HepG2 (cell line): Measurements from ENCODE around the gene TCEANC2. TPM values are rescaled to one million over a fixed set of nuclear protein-coding genes. Genes with fewer than 3 reads are reported as not detected.

Experiments used
- ATAC-seq: fragments of 200-7000 bp; cut with Tn5 transposase; 3 replicates; pipeline ENCODE4 v1.9.1; 2020; ENCODE audit warnings: mild to moderate bottlenecking, moderate library complexity
- BruUV-seq: library from RNA; stranded (reverse); fragments of 400-500 nt; replicated peaks from 2 replicates; lab custom pipeline; 2021; lab: Mats Ljungman, UMichigan
- CTCF ChIA-PET: fragments of 300-600 bp; formaldehyde crosslinking; extraction: SDS; loops from one replicate; lab custom pipeline; 2021; ENCODE audit warnings: low total read pairs, inconsistent platforms, low intra/inter-chr PET ratio; lab: Yijun Ruan, JAX
- POLR2A ChIA-PET: fragments of 350-600 bp; sonication (Branson Sonifier 250); formaldehyde crosslinking; loops from one replicate; lab custom pipeline; 2020; ENCODE audit warnings: antibody characterized with exemption, inconsistent platforms; lab: Yijun Ruan, JAX
- DNase-seq: peaks from one replicate; pipeline ENCODE4 v3.0.0-alpha.2; 2015; ENCODE audit warnings: low spot score
- FAIRE-seq: peaks from 3 replicates; lab custom pipeline; 2011; peaks lifted over from hg19 to GRCh38; lab: Jason Lieb, UNC
- H2AFZ ChIP-seq: one replicate; pipeline ENCODE4 v1.6.1; 2011; ENCODE audit warnings: low read length, inconsistent platforms
- H3K27ac ChIP-seq: fragments of 300-600 bp; 3 replicates; pipeline ENCODE4 v1.8.0; 2011; ENCODE audit warnings: mixed run types, mild to moderate bottlenecking, mixed read lengths, low read length, inconsistent platforms; ENCODE audit not compliant: insufficient read depth; ENCODE audit errors: extremely low read length
- H3K27me3 ChIP-seq, 2 experiments: fragments of 200-600 bp in 1 of 2; 2 replicates in 1 of 2; 3 replicates in 1 of 2; pipeline versions ENCODE4 v1.6.0 to v1.8.0; 2011; ENCODE audit warnings: low read length in 2 of 2, mild to moderate bottlenecking in 2 of 2, moderate library complexity in 2 of 2, inconsistent platforms in 1 of 2; ENCODE audit not compliant: insufficient read depth in 2 of 2, control insufficient read depth in 1 of 2
- H3K36me3 ChIP-seq, 2 experiments: fragments of 200-600 bp in 1 of 2; replicated peaks in 1 of 2; 2 replicates in 1 of 2; 3 replicates in 1 of 2; pipeline versions ENCODE4 v1.5.1 to v1.8.0; 2011; ENCODE audit warnings: low read length in 2 of 2, inconsistent platforms in 1 of 2; ENCODE audit not compliant: insufficient read depth in 2 of 2, control insufficient read depth in 1 of 2
- H3K4me1 ChIP-seq: 2 replicates; pipeline ENCODE4 v1.5.1; 2012; ENCODE audit warnings: low read length, inconsistent platforms; ENCODE audit not compliant: insufficient read depth
- H3K4me2 ChIP-seq: 2 replicates; pipeline ENCODE4 v1.6.0; 2011; ENCODE audit warnings: low read depth, low read length, inconsistent platforms
- H3K4me3 ChIP-seq, 3 experiments: fragments of 200-600 bp in 1 of 3; sonication (generic), shearing (Covaris generic) in 1 of 3; replicated peaks in 1 of 3; 2 replicates each; pipeline ENCODE4 v1.5.1; 2011 to 2016; ENCODE audit warnings: low read length in 3 of 3, inconsistent platforms in 2 of 3, low read depth in 2 of 3, mild to moderate bottlenecking in 2 of 3, control low read depth in 1 of 3, mixed read lengths in 1 of 3; ENCODE audit not compliant: insufficient read depth in 1 of 3
- H3K79me2 ChIP-seq: one replicate; pipeline ENCODE4 v1.6.1; 2011; ENCODE audit warnings: low read length, inconsistent platforms; ENCODE audit not compliant: insufficient read depth
- H3K9ac ChIP-seq: 2 replicates; pipeline ENCODE4 v1.6.0; 2011; ENCODE audit warnings: mild to moderate bottlenecking, low read depth, low read length, inconsistent platforms; ENCODE audit not compliant: insufficient read depth
- H3K9me3 ChIP-seq: 2 replicates; pipeline ENCODE4 v1.5.1; 2012; ENCODE audit warnings: mild to moderate bottlenecking, low read length
- H4K20me1 ChIP-seq: 2 replicates; pipeline ENCODE4 v1.6.0; 2011; ENCODE audit warnings: inconsistent platforms, mild to moderate bottlenecking, low read length, moderate library complexity; ENCODE audit not compliant: insufficient read depth
- GPN1 ChIP-seq: sonication (generic); formaldehyde crosslinking; IDR thresholded peaks from 2 replicates; pipeline ENCODE4 v1.5.1; 2020; ENCODE audit warnings: missing genetic modification reagents, borderline replicate concordance
- ISX ChIP-seq: sonication (generic); formaldehyde crosslinking; conservative IDR thresholded peaks from 2 replicates; pipeline ENCODE4 v1.5.0; 2020; ENCODE audit warnings: missing genetic modification reagents
- MAF1 ChIP-seq: sonication (generic); formaldehyde crosslinking; IDR thresholded peaks from 2 replicates; pipeline ENCODE4 v1.5.0; 2020; ENCODE audit warnings: missing genetic modification reagents, borderline replicate concordance
- SIX1 ChIP-seq: sonication (generic); formaldehyde crosslinking; IDR thresholded peaks from 2 replicates; pipeline ENCODE4 v1.4.0; 2020; ENCODE audit warnings: missing genetic modification reagents, borderline replicate concordance
- SNRNP70 ChIP-seq: fragments of 200-400 bp; formaldehyde crosslinking; IDR thresholded peaks from 2 replicates; pipeline ENCODE4 v1.6.1; 2017; ENCODE audit warnings: mild to moderate bottlenecking, low read depth, low read length, moderate library complexity
- U2AF2 ChIP-seq: fragments of 200-400 bp; formaldehyde crosslinking; IDR thresholded peaks from 2 replicates; pipeline ENCODE4 v1.6.1; 2017; ENCODE audit warnings: low read depth, mild to moderate bottlenecking, low read length
- ZBTB21 ChIP-seq: sonication (generic); formaldehyde crosslinking; IDR thresholded peaks from 2 replicates; pipeline ENCODE4 v1.4.0; 2020; ENCODE audit warnings: missing genetic modification reagents
- ZFP36L2 ChIP-seq: sonication (generic); formaldehyde crosslinking; IDR thresholded peaks from 2 replicates; pipeline ENCODE4 v1.4.0; 2020; ENCODE audit warnings: missing genetic modification reagents
- ZNF674 ChIP-seq: sonication (generic); formaldehyde crosslinking; IDR thresholded peaks from 2 replicates; pipeline ENCODE4 v1.5.0; 2020; ENCODE audit warnings: low read depth, mild to moderate bottlenecking, missing genetic modification reagents
- ZNF720 ChIP-seq: sonication (generic); formaldehyde crosslinking; IDR thresholded peaks from 2 replicates; pipeline ENCODE4 v1.4.0; 2020; ENCODE audit warnings: missing genetic modification reagents
- in situ Hi-C: cut with HindIII; loops from 2 replicates; pipeline ENCODE4 v1.10.0; 2017; ENCODE audit warnings: low pct_unique_long_range_greater_than_20kb; ENCODE audit not compliant: extremely low pct_ligation_motif_present
- intact Hi-C: fragments of 100-400 bp; cut with micrococcal nuclease; formaldehyde crosslinking; loops from one replicate; pipeline ENCODE4 v1.10.0; 2022; ENCODE audit not compliant: unreplicated experiment
- polyA plus RNA-seq, 8 experiments: library from polyadenylated mRNA; depleted of rRNA in 3 of 8; stranded (reverse) in 7 of 8; unstranded in 1 of 8; fragments of >200 nt; fragmentation: Illumina TruSeq in 4 of 8; extraction: Trizol in 4 of 8; gene quantifications; 2 replicates each; pipeline versions ENCODE4 v1.2.1 to v1.2.3, GENCODE V29; 2011 to 2016; ENCODE audit warnings: low read depth in 4 of 8, missing spikeins in 1 of 8, mixed read lengths in 1 of 8; ENCODE audit not compliant: insufficient read depth in 1 of 8
- total RNA-seq, 5 experiments: library from RNA; depleted of rRNA; stranded (reverse); fragments of >200 nt; fragmentation: Illumina TruSeq; extraction: Trizol; gene quantifications; 2 replicates each; pipeline ENCODE4 v1.2.3, GENCODE V29; 2016; ENCODE audit warnings: low read depth in 1 of 5
- TF ChIP-seq, protein P1 (sequence below): IDR thresholded peaks from 2 replicates; pipeline ENCODE4 v1.6.1; 2016; ENCODE audit warnings: missing compliant biosample characterization, missing genetic modification reagents, borderline replicate concordance
- TF ChIP-seq, protein P2 (sequence below): sonication (generic); formaldehyde crosslinking; IDR thresholded peaks from 2 replicates; pipeline ENCODE4 v1.4.0; 2020; ENCODE audit warnings: missing genetic modification reagents, borderline replicate concordance
- TF ChIP-seq, protein P3 (sequence below): IDR thresholded peaks from 2 replicates; pipeline ENCODE4 v1.4.0; 2020; ENCODE audit warnings: mild to moderate bottlenecking, missing genetic modification reagents

The TCEANC2 gene
- total and polyA plus RNA-seq, 2 of the 13 experiments (the other 11 are each of a cell fraction or from before 2014, with no cell fraction given): 3.8 to 5.0 TPM

DNA sequence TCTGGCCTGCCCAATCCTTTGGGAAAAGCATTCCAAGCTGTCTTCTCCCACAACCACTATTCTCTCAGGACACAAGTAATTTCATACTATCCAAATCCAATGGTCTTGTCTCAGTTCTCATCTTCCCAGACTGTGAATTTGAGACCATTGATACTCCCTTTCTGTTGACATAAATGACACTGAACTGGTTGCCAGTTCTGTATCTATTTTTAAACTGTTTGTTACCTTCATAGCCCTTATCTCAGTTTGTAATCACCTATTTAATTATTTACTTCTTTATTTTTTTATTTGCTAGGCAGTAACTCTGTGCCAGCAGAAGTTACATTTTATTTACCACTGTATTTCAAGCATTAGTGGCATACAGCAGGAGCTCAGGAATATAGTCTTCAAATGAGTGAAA lies 24.0 kb downstream of the TCEANC2 start:
- TF ChIP-seq ISX (CRISPR knock-in tag) (no peak), GPN1 (no peak), SIX1 (CRISPR knock-in tag) (no peak), SNRNP70 (no peak), ZNF720 (CRISPR knock-in tag) (no peak), MAF1 (CRISPR knock-in tag) (no peak), ZBTB21 (CRISPR knock-in tag) (no peak), U2AF2 (no peak), ZNF674 (CRISPR knock-in tag) (no peak), ZFP36L2 (CRISPR knock-in tag) (no peak)
- TF ChIP-seq, protein P1, sequence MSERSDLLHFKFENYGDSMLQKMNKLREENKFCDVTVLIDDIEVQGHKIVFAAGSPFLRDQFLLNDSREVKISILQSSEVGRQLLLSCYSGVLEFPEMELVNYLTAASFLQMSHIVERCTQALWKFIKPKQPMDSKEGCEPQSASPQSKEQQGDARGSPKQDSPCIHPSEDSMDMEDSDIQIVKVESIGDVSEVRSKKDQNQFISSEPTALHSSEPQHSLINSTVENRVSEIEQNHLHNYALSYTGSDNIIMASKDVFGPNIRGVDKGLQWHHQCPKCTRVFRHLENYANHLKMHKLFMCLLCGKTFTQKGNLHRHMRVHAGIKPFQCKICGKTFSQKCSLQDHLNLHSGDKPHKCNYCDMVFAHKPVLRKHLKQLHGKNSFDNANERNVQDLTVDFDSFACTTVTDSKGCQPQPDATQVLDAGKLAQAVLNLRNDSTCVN (CRISPR knock-in tag): no peak
- TF ChIP-seq, protein P2, sequence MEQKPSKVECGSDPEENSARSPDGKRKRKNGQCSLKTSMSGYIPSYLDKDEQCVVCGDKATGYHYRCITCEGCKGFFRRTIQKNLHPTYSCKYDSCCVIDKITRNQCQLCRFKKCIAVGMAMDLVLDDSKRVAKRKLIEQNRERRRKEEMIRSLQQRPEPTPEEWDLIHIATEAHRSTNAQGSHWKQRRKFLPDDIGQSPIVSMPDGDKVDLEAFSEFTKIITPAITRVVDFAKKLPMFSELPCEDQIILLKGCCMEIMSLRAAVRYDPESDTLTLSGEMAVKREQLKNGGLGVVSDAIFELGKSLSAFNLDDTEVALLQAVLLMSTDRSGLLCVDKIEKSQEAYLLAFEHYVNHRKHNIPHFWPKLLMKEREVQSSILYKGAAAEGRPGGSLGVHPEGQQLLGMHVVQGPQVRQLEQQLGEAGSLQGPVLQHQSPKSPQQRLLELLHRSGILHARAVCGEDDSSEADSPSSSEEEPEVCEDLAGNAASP (CRISPR knock-in tag): no peak
- TF ChIP-seq, protein P3, sequence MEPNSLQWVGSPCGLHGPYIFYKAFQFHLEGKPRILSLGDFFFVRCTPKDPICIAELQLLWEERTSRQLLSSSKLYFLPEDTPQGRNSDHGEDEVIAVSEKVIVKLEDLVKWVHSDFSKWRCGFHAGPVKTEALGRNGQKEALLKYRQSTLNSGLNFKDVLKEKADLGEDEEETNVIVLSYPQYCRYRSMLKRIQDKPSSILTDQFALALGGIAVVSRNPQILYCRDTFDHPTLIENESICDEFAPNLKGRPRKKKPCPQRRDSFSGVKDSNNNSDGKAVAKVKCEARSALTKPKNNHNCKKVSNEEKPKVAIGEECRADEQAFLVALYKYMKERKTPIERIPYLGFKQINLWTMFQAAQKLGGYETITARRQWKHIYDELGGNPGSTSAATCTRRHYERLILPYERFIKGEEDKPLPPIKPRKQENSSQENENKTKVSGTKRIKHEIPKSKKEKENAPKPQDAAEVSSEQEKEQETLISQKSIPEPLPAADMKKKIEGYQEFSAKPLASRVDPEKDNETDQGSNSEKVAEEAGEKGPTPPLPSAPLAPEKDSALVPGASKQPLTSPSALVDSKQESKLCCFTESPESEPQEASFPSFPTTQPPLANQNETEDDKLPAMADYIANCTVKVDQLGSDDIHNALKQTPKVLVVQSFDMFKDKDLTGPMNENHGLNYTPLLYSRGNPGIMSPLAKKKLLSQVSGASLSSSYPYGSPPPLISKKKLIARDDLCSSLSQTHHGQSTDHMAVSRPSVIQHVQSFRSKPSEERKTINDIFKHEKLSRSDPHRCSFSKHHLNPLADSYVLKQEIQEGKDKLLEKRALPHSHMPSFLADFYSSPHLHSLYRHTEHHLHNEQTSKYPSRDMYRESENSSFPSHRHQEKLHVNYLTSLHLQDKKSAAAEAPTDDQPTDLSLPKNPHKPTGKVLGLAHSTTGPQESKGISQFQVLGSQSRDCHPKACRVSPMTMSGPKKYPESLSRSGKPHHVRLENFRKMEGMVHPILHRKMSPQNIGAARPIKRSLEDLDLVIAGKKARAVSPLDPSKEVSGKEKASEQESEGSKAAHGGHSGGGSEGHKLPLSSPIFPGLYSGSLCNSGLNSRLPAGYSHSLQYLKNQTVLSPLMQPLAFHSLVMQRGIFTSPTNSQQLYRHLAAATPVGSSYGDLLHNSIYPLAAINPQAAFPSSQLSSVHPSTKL (CRISPR knock-in tag): no peak
- Histone ChIP-seq H3K9me3 (no peaks in the 10 kb centered on the region), H3K36me3 (no peaks in the 10 kb centered on the region), H3K27me3 (no peaks in the 10 kb centered on the region), H4K20me1 (no peaks in the 10 kb centered on the region), H3K27ac (no peak overlapping the region), H3K9ac (no peak overlapping the region), H3K4me3 (no peak overlapping the region), H3K4me2 (no peak overlapping the region), H2AFZ (no peak overlapping the region), H3K79me2 (no peaks in the 10 kb centered on the region), H3K4me1 (peaks cover 53% of the 10 kb centered on the region)
- no peak for FAIRE-seq
- in situ Hi-C loops (no loop called here), intact Hi-C loops (loop anchor here (10.0 kb wide), 1 partner anchor 127 kb away; the partner anchor contains the start of genes CYB5RL and MRPL37)
- DNase-seq: no peak
- CTCF ChIA-PET: no interaction called here
- no peak for ATAC-seq
- BruUV-seq: no TSS peak
- POLR2A ChIA-PET: no interaction called here
